ENCODE measurements around the gene OTOP1.
"Not testable (repeated sequence)": the region's sequence is repeated elsewhere in the genome, so short reads cannot be mapped to it uniquely, and the experiment has no call there.

Gene OTOP1, protein sequence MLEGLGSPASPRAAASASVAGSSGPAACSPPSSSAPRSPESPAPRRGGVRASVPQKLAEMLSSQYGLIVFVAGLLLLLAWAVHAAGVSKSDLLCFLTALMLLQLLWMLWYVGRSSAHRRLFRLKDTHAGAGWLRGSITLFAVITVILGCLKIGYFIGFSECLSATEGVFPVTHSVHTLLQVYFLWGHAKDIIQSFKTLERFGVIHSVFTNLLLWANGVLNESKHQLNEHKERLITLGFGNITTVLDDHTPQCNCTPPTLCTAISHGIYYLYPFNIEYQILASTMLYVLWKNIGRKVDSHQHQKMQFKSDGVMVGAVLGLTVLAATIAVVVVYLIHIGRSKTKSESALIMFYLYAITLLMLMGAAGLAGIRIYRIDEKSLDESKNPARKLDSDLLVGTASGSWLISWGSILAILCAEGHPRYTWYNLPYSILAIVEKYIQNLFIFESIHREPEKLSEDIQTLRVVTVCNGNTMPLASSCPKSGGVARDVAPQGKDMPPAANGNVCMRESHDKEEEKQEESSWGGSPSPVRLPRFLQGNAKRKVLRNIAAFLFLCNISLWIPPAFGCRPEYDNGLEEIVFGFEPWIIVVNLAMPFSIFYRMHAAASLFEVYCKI

DNA sequence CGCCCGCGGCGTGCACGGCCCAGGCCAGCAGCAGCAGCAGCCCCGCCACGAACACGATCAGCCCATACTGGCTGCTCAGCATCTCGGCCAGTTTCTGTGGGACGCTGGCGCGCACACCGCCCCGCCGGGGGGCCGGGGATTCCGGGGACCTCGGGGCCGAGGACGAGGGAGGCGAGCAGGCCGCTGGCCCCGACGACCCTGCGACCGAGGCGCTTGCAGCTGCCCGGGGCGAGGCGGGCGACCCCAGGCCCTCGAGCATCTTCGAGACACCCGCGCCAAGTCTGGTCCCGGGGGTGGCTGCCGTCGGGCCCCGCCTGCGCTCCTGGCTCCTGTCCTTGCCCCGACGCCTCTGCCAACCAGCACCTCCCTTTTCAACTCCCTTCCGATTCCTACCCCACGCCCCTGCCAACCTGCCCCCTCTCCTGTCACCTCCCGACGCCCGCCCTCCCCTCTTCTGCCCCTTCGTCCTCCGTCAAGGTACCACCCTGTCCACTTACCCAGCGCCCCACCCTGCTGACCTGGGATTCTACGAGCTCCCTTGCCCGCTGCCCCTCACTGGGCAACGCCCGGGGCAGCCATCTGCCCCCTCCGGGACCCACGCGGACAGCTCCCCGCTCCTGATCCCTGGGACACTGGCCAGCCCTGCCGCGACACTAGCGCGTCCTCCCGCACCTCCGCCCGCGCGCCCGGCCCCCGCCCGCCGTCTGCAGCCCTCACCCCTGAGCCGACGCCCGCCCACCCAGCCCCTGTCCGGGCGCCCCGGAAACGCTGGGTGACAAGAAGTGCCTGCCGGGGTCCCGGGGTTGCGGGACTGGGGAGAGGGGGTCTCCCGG, at the start of gene OTOP1:
Gene OTOP1 (minus strand): TSS at position 324 of the 833 bp plus-strand sequence. CDS start 65 bp downstream, at position 259.
- DNase-seq (ENCODE audit: low spot score), result no peak

GRCh38 chr4:4274226-4274625, 47.5 kb upstream of the OTOP1 start:
- no peak for DNase-seq (ENCODE audit: low spot score)

- DNase-seq (ENCODE audit: low spot score), result no peak
These were observed 45.2 kb upstream of the OTOP1 start for GRCh38 chr4:4271912-4272311.

DNA sequence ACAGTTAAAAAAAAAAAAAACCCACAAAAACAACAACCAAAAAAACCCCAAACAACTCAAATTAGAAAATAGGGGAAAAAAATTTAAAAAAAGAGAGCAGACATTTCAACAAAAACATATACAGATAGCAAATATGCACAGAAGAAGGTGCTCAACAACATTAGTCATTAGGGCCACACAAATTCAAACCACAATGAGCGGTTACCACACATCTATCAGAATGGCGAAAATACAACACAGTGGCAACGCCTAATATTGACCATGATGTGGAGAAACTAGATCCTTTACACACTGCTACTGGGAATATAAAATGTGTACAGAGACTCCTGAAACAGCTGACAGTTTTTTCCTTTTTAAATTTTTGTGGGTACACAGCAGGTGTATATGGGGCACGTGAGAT, 43.8 kb upstream of the OTOP1 start:
- no peak for DNase-seq (ENCODE audit: low spot score)

DNA sequence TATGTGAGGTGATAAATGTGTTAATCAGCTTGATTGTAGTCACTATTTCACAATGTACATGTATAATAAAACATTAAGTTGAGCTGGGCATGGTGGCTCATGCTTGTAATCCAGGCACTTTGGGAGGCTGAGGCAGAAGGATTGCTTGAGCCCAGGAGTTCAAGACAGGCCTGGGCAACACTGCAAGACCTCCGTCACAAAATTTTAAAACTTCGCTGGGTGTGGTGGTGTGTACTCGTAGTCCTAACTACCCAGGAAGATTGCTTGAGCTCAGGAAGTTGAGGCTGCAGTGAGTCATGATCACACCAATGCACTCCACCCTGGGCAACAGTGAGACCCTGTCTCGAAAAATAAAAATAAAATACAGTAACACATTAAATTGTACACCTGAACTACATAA, 43.1 kb upstream of the OTOP1 start:
- no peak for DNase-seq (ENCODE audit: low spot score)

GRCh38 chr4:4269331-4269731, 42.6 kb upstream of the OTOP1 start:
- DNase-seq (ENCODE audit: low spot score), result no peak

DNA sequence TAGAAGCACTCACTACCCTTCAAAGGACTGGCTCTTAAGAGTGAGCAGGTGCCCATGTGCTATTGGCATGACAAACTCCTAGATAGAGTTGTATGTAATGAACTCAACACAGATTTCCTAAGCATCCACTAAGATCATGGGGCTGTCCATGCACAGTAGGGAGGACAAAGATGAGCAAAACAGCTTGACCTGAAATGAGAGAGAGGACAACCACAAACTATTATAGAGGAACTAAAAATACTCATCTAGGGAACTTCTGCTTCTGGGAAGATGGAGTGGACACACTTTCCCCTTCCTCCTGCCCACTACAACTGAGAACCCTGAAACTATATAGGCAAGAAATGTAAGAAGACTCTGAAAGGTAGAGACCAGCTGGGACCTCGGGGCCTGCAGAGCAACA, 42.0 kb upstream of the OTOP1 start:
- no peak for DNase-seq (ENCODE audit: low spot score)

GRCh38 chr4:4267981-4268380, 41.3 kb upstream of the OTOP1 start:
- DNase-seq (ENCODE audit: low spot score), result no peak

- DNase-seq (ENCODE audit: low spot score), result no peak
These were observed 33.5 kb upstream of the OTOP1 start for GRCh38 chr4:4260185-4260751.

GRCh38 chr4:4259484-4260100, 32.9 kb upstream of the OTOP1 start:
- DNase-seq (ENCODE audit: low spot score), result no peak

GRCh38 chr4:4257705-4258104, 31.0 kb upstream of the OTOP1 start:
- not testable (repeated sequence) for DNase-seq (ENCODE audit: low spot score)

DNA sequence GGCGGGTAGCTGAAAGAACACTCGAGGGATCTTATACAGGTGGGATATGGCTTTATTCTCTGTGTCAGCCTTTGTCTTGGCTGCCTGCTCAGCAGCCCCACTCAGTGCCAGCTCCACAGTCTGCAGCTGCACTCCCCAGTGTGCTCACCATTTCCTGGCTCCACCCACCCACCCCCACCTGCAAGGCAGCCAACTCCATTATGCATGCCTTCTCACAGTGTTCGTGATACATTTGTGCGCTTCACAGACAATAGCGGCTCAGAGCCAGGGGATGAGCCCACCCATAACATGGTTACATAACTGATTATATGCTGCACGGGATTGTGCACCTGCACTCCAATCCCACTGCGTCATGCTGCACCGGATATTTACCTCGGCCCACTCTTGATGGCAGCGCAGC, 30.1 kb upstream of the OTOP1 start:
- no peak for DNase-seq (ENCODE audit: low spot score)

DNA sequence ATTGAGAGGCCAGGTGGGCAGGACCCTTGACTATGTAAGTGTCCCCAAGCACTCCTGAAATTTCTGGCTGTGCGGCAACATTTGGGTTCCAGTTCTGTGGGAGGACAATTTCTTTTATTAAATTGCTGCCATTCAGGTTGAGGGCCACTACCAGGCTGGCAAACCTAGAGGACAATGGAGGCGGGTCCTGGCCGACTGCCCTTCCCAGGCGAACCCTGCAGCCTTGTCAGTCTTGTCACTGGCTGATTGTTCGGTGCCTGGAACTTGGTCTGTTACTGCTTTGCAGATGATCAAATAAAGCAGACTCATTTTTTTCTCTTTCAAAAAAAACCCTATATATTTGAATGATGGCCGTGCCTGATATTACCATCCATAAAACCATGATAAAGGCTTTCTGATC, 27.9 kb upstream of the OTOP1 start:
- no peak for DNase-seq (ENCODE audit: low spot score)

DNA sequence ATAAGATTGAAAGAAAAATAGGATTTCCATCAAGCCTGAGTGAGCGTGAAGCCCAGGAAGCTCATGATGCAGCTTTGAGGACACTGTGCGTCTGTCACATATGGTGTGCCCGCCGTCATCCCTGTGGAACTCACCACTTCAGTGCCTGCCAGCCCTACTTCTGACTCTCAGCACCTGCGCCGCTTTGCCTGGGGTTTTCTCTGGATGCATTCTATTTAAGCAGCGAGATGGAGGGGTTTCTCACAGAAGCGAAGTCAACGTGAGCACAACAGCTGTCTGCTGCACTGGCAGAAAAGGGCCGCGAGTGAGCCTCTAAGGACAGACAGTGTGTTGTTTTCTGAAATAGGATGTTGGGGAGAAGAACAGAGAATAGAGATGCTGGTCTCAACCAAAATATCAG, 27.5 kb upstream of the OTOP1 start:
- DNase-seq (ENCODE audit: low spot score), result no peak

DNA sequence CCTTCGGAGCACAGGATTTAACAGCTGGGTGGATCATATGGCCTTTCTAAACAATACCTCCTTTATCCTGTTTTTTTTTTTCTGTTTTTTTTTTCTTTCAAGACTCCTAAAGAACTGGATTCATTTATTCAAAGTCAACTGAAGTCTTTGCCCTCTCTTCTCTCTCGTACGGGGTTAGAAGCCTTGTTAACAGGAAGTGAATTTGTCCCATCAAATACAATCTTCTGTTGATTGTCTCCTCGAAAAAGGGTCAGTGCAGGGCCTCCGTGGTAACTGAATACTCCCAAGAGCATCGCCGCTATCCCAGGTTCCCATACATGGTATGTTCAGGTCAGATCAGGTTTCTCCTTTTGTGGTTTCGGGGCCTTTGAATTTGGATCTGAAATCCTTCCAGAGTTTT, 23.1 kb upstream of the OTOP1 start:
- DNase-seq (ENCODE audit: low spot score), result no peak

GRCh38 chr4:4249342-4249741, 22.6 kb upstream of the OTOP1 start:
- not testable (repeated sequence) for DNase-seq (ENCODE audit: low spot score)

DNA sequence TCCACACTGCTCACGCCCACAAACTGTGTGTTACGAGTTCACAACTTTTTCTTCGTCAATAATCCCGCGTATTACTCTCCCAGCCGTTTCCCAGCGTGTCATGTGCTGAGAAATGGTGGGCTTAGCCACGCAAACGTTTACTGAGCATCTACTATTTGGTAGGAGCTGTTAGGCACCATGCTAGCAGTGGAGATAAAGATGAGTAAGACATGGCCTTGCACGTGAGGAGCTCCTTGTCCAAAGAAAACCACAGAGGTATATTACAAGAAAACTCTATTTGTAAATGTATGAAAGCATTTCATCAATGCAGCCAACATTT, 22.1 kb upstream of the OTOP1 start:
- no peak for DNase-seq (ENCODE audit: low spot score)

- peak; percentile 93 for DNase-seq (ENCODE audit: low spot score)
These were observed 21.5 kb upstream of the OTOP1 start, which contains the start of gene TMEM128 for GRCh38 chr4:4248029-4248884. TSS of gene TMEM128 (minus strand) at chr4:4248223. CDS start at chr4:4248202, 21 bp downstream.

DNA sequence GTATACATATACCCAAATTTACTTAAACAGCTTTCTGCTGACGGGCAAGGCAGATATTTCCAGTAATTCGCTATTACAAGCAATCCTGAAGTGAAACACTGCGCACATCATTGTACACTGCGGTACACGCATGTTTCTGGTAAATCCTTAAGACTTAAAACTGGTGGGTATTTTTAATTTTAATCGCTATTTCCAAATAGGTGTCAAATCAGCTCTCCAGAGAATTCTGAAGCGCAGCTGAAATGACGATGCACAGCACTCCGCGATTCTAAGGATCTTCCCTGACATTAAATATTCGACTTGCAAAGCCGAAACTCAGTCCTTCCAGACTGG, 20.9 kb upstream of the OTOP1 start:
- no peak for DNase-seq (ENCODE audit: low spot score)

- DNase-seq (ENCODE audit: low spot score), result no peak
These were observed 18.4 kb upstream of the OTOP1 start for GRCh38 chr4:4245172-4245571.

- not testable (repeated sequence) for DNase-seq (ENCODE audit: low spot score)
These were observed 12.8 kb upstream of the OTOP1 start for GRCh38 chr4:4239551-4239950.

All from LoVo (cell line).